ENCODE measurements around the gene NHEJ1. TPM values are rescaled to one million over a fixed set of nuclear protein-coding genes. Genes with fewer than 3 reads are reported as not detected.

NHEJ1 gene
- total and polyA plus RNA-seq, 2 donors (not counting 3 experiments of a cell fraction or from before 2014, with no cell fraction given): 12.8 to 12.9 TPM

DNA sequence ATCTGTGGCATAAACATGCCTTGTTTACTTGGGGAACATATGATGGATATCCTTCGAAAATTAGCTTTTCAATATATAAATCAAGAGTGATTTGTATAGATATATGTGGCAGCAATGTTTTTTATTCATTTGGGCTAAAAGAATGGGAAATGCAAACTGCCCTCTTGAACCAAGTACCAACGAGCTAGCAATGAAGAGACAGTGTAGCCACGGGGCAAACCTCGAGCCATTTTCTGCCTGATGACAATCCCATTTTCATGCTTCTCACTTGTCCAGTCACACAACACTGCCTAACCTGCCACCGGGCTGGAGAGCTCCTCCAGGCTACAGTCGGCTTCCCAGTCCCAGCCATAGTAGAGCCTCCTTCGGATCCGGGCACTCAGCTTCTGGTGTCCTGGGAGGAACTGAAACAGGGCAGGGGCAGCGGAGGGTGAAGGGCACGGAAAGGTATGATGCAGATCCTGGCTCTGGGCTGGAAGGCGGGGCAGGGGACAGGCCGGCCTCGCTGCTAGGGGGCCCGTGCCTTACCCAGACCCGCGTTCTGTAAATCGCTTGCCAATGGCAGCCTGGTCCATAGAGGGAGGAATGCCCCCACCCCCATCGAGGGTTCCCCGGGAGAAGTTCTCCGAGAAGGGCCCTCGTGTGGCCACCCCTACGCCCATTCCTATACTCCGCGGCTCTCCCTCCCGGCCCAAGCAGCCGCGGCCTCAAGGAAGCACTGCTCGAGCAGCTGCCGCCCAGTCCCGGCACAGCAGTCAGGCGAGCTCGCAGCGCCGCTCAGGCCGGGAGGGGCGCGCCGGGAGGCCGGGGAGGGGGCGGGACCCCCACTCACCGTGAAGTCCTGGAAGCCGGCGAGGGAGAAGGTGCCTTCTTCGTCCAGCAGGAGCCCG, 15.6 kb upstream of the NHEJ1 start:
- Histone ChIP-seq H3K9ac (replicated peaks; ENCODE audit: extremely low read depth, insufficient read depth, low read length) (peak overlapping the region; percentile 81), H3K9me3 (replicated peaks; ENCODE audit: control insufficient read depth, insufficient read depth, low read length) (no peaks in the 10 kb centered on the region), H3K27ac (ENCODE audit: insufficient read depth, low read depth, low read length) (no peak overlapping the region), H3K36me3 (ENCODE audit: control insufficient read depth in 2 of 2, extremely low read depth in 1 of 2, insufficient read depth in 2 of 2, low read length in 2 of 2) (peaks cover 9 to 28% of the 10 kb centered on the region in 2 experiments), H3K4me3 (replicated peaks in 1 of 3; ENCODE audit: insufficient read depth in 1 of 3, low read depth in 1 of 3, low read length in 3 of 3) (peak overlapping the region; percentile 29 to 81 (median 67)), H4K20me1 (replicated peaks; ENCODE audit: control insufficient read depth, extremely low read depth, insufficient read depth, low read length) (no peaks in the 10 kb centered on the region), H2AFZ (ENCODE audit: low read depth, low read length) (peak overlapping the region; percentile 74), H3K79me2 (ENCODE audit: control insufficient read depth, insufficient read depth, low read length) (peaks cover 22% of the 10 kb centered on the region), H3K4me1 (ENCODE audit: control insufficient read depth, extremely low read depth, insufficient read depth, low read length) (peaks cover 18% of the 10 kb centered on the region), H3K4me2 (ENCODE audit: insufficient read depth, low read length) (peak overlapping the region; percentile 95), H3K9me1 (replicated peaks; ENCODE audit: control insufficient read depth, extremely low read depth, insufficient read depth, low read length) (no peaks in the 10 kb centered on the region), H3K27me3 (ENCODE audit: control insufficient read depth in 2 of 2, insufficient read depth in 2 of 2, low read length in 2 of 2) (no peaks in the 10 kb centered on the region)
- CTCF ChIA-PET: interaction anchor here (0.6 to 3.4 kb wide), 13 partner anchors 17 to 594 kb away, joined by 3 to 18 read pairs (median 6); partner anchors contain the start of genes ABCB6, ANKZF1, ATG9A and DNAJB2
- dilution Hi-C loops (cut with MboI; ENCODE audit: extremely low pct_ligation_motif_present, low sequenced_read_pairs): no loop called here
- peak; percentile 62 for DNase-seq (ENCODE audit: low read depth, low spot score)
- BruUV-seq (replicated peaks): TSS peak; percentile 1
- intact Hi-C loops (cut with micrococcal nuclease): loop anchor here (1.0 to 5.0 kb wide), 4 partner anchors 35 to 609 kb away; partner anchors contain the start of genes CNOT9, DNPEP and USP37
- POLR2A ChIA-PET: interaction anchor here (0.6 to 1.2 kb wide), 7 partner anchors 20 to 181 kb away, joined by 3 to 5 read pairs (median 3); partner anchors contain the start of genes ANKZF1 and ATG9A
- FAIRE-seq: peak; percentile 76
- TF ChIP-seq MYC (IDR thresholded peaks at IDR 0.05; ENCODE audit: low read depth, low read length) (no peak), GATA2 (IDR thresholded peaks at IDR 0.05; ENCODE audit: insufficient read depth, insufficient read length, low read depth, low read length) (no peak), CTCF (IDR thresholded peaks at IDR 0.05; ENCODE audit: extremely low read depth in 1 of 2, insufficient read depth in 1 of 2, low read depth in 1 of 2, low read length in 2 of 2) (peak; percentile 6 to 7), FOS (IDR thresholded peaks at IDR 0.05; ENCODE audit: borderline replicate concordance, insufficient read depth, low read length) (no peak)
